Ectodermal cell (in vitro differentiated cells): Measurements from ENCODE around the gene UBE2QL1.

Experiments used
- H3K27ac ChIP-seq: 2 replicates; pipeline ENCODE4 v1.7.0; 2013; ENCODE audit warnings: mild to moderate bottlenecking, low read depth, low read length; ENCODE audit not compliant: insufficient read depth, poor library complexity, severe bottlenecking
- H3K27me3 ChIP-seq: 2 replicates; pipeline ENCODE4 v1.7.0; 2013; ENCODE audit warnings: mild to moderate bottlenecking, low read length; ENCODE audit not compliant: insufficient read depth, control insufficient read depth, poor library complexity, severe bottlenecking
- H3K36me3 ChIP-seq: one replicate; pipeline ENCODE4 v1.7.0; 2013; ENCODE audit warnings: low read length; ENCODE audit not compliant: control insufficient read depth, insufficient read depth
- H3K4me1 ChIP-seq: one replicate; pipeline ENCODE4 v1.7.0; 2013; ENCODE audit warnings: low read length; ENCODE audit not compliant: control insufficient read depth, insufficient read depth
- H3K4me3 ChIP-seq: 2 replicates; pipeline ENCODE4 v1.7.0; 2013; ENCODE audit warnings: low read depth, low read length, control low read depth; ENCODE audit not compliant: insufficient read depth
- H3K9me3 ChIP-seq: 2 replicates; pipeline ENCODE4 v1.7.0; 2013; ENCODE audit warnings: mild to moderate bottlenecking, low read length, moderate library complexity; ENCODE audit not compliant: control insufficient read depth
- WGBS, 2 experiments: methylation state at CpG; one replicate each; pipeline ENCODE4 v1.1.7; 2013; ENCODE audit warnings: missing lambda C conversion rate in 2 of 2; 5-methylcytosine and 5-hydroxymethylcytosine counted together

Gene UBE2QL1

DNA sequence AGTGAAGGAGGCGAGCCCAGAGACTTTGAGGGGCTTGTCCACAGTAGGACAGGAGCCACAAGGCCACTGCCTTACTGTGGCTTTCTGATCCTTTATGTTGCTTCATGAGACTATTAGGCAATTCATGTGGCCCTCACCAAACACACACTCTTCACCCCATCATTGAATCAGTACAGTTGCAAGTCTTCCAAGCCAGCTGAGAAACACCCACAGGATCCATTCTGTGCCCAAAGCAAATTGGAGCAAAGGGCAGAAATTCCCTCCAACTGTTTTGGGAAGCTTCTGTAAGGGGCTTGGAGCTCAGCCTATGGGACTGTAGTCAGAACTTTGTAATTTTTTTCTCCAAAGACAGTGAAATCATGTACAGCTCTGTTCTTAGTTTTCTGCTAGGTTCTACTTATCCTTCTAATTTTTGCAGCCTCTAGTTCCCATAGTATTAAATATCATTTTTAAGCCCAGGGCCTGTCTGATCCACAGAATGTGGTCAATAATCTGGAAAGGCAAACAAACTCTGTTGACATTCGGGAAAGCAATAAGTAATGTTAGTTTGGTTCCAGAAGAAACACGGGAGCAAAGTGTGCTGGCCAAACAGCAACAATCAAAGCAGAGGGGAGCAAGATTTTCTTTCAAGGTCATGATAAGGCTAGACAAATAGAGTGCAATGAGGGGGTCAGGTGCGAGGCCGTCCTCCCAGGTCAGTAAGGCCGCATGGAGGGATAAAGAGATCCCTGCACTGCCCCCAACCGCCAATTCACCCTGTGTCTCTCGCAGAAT, 47.0 kb downstream of the UBE2QL1 start:
- Histone ChIP-seq H3K27me3 (no peaks in the 10 kb centered on the region), H3K9me3 (no peaks in the 10 kb centered on the region), H3K4me1 (peaks cover 6% of the 10 kb centered on the region), H3K36me3 (no peaks in the 10 kb centered on the region), H3K27ac (no peak overlapping the region), H3K4me3 (no peak overlapping the region)
- 92 to 93% methylated on average over 8 of the region's 8 CpGs for WGBS, 2 experiments

DNA sequence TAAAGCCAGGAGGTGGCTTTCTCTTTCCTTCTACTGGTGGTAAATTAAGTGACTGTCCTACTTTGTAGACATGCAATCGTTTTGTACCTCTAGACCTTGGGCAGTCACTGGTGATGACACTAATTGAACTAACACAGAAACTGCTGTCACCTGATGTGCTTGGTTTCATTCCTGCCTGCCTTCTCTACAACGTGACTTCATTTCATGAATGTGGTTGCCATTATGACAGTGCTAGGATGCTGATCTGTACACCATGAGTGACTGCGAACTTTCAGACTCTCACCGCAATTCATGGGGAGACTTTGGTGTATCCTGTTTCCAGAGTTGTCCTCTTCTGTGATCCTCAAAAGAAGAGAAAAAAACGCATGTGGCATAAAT, 47.5 kb downstream of the UBE2QL1 start:
- H3K27me3 ChIP-seq: no peaks in the 10 kb centered on the region
- H3K36me3 ChIP-seq: no peaks in the 10 kb centered on the region
- 90 to 97% methylated on average over 5 of the region's 5 CpGs for WGBS, 2 experiments
- peaks cover 4% of the 10 kb centered on the region for H3K4me1 ChIP-seq
- H3K9me3 ChIP-seq: no peaks in the 10 kb centered on the region
- no peak overlapping the region for H3K4me3 ChIP-seq
- H3K27ac ChIP-seq: no peak overlapping the region

DNA sequence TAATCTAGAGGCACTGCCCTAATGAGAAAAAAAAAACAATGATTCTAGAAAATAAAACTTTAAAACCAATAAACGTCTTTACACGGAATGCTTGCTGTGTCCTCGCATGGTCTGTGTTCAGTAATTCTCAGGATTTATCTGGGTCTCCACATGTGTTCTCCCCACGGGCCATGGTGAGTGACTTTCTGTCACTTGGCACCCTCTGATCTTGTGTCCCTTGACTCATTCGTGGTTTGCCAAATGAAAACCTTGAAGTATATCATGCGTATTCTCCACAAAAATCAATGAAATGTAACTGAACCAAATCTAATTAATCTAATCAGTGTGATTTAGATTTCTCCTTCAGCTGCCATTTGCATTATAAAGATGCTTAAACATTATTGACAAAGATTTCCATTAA, 48.0 kb downstream of the UBE2QL1 start:
- Histone ChIP-seq H3K9me3 (no peaks in the 10 kb centered on the region), H3K4me1 (no peaks in the 10 kb centered on the region), H3K27me3 (no peaks in the 10 kb centered on the region), H3K27ac (no peak overlapping the region), H3K4me3 (no peak overlapping the region), H3K36me3 (no peaks in the 10 kb centered on the region)
- WGBS, 2 experiments: 94 to 96% methylated on average over 5 to 6 of the region's 6 CpGs

DNA sequence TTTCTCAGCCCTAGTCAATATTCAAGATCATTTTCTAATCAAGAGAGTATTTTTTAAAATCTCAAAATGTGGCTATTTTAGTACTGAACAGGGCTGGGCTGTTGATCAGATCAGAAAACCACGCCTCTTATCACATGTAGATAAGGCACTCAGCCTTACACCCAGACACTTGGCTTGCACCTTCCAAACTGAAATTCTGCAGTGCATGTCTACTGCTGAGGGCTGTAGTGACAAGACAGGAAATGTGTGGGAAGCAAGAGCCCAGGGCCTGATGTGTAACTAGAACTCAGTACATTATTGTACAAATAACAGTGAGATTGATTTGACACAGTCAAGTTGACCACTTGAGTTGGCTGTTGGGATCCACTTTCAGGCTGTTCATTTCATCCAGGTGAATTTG, 48.6 kb downstream of the UBE2QL1 start:
- H3K9me3 ChIP-seq: no peaks in the 10 kb centered on the region
- H3K36me3 ChIP-seq: no peaks in the 10 kb centered on the region
- WGBS, 2 experiments: 93 to 100% methylated on average over 1 of the region's 1 CpG
- no peak overlapping the region for H3K27ac ChIP-seq
- H3K4me1 ChIP-seq: no peaks in the 10 kb centered on the region
- no peaks in the 10 kb centered on the region for H3K27me3 ChIP-seq
- H3K4me3 ChIP-seq: no peak overlapping the region

DNA sequence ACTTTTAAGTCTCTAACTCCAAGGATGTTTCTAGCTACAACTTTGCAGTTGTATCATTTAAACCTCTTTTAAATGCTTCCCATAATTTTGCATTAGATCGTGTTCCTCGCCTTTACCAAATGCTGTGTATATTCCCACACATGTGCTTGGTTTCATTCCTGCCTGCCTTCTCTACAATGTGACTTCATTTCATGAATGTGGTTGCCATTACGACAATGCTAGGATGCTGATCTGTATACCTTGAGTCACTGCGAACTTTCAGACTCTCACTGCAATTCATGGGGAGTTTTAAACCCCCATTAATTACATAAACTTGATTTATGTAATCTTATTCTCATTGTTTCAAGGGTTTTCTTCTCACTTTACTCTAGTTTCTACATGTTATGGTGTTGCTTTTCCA, 50.3 kb downstream of the UBE2QL1 start:
- no peaks in the 10 kb centered on the region for H3K36me3 ChIP-seq
- H3K4me3 ChIP-seq: no peak overlapping the region
- no peak overlapping the region for H3K27ac ChIP-seq
- no peaks in the 10 kb centered on the region for H3K27me3 ChIP-seq
- WGBS, 2 experiments: 92 to 93% methylated on average over 3 to 4 of the region's 4 CpGs
- H3K4me1 ChIP-seq: no peaks in the 10 kb centered on the region
- H3K9me3 ChIP-seq: no peaks in the 10 kb centered on the region

DNA sequence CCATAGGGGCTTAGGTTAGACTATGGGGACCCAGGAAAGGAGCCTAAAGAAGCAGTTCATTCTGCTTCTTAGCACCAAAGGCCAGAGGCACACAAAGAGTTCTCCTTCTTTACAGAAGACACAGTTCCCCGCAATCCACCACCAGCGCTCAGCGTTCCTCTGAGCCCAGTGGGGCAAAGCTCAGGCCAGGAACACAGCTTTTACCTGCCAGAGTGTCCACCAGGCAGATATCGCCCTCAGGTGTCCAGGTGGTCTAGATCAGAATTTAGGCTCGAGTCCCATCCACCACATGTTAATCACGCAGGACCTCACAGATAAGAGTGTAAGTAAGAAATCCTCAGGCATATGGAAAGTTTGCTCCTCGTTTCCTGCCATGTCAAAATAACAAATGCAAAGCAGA, 53.0 kb downstream of the UBE2QL1 start:
- H3K4me3 ChIP-seq: no peak overlapping the region
- no peaks in the 10 kb centered on the region for H3K4me1 ChIP-seq
- H3K27me3 ChIP-seq: no peaks in the 10 kb centered on the region
- no peaks in the 10 kb centered on the region for H3K36me3 ChIP-seq
- WGBS, 2 experiments: 91 to 93% methylated on average over 6 to 7 of the region's 7 CpGs
- H3K9me3 ChIP-seq: no peaks in the 10 kb centered on the region
- H3K27ac ChIP-seq: no peak overlapping the region

DNA sequence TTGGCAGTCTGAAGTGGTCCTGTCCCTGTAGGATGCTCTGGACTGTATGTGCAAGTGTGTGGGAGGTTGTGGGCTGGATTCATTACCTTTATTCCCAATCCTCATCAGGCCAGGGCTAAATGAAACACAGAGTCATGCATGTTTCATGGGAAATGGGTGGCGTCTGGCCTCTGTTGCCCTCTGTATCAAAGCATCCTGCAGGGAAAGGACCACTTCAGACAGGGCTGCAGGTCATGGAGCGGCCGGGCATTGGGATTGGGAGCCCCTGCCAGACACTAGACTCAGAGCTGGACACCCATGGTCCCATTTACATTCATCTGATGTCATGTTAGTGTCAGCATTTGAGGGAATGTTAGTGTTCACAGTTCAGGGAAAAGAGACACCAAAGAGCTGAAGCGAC, 53.8 kb downstream of the UBE2QL1 start:
- no peaks in the 10 kb centered on the region for H3K27me3 ChIP-seq
- no peaks in the 10 kb centered on the region for H3K9me3 ChIP-seq
- H3K27ac ChIP-seq: no peak overlapping the region
- no peaks in the 10 kb centered on the region for H3K36me3 ChIP-seq
- H3K4me3 ChIP-seq: no peak overlapping the region
- 93 to 95% methylated on average over 4 of the region's 4 CpGs for WGBS, 2 experiments
- H3K4me1 ChIP-seq: no peaks in the 10 kb centered on the region

DNA sequence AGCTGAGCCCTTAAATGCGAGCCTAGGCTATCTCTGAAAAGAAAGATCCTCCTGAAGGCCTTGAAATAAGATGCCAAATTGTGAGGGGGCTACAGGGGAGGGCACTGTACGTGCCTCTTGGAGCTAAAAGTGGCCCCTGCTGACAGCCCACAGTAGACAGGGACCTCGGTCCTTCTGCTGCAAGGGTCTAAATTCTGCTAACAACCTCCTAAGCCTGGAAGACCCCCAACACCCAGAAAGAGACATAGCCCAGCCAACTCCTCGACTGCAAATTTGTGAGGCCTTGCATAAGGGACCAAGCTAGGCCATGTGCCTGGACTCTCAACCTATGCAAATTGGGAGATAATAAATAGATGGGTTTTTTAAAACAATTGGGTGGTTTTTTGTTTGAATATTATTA, 54.7 kb downstream of the UBE2QL1 start:
- Histone ChIP-seq H3K4me1 (no peaks in the 10 kb centered on the region), H3K27me3 (no peaks in the 10 kb centered on the region), H3K9me3 (no peaks in the 10 kb centered on the region), H3K36me3 (no peaks in the 10 kb centered on the region), H3K4me3 (no peak overlapping the region), H3K27ac (no peak overlapping the region)
- 90% methylated on average over 4 of the region's 4 CpGs for WGBS, 2 experiments

DNA sequence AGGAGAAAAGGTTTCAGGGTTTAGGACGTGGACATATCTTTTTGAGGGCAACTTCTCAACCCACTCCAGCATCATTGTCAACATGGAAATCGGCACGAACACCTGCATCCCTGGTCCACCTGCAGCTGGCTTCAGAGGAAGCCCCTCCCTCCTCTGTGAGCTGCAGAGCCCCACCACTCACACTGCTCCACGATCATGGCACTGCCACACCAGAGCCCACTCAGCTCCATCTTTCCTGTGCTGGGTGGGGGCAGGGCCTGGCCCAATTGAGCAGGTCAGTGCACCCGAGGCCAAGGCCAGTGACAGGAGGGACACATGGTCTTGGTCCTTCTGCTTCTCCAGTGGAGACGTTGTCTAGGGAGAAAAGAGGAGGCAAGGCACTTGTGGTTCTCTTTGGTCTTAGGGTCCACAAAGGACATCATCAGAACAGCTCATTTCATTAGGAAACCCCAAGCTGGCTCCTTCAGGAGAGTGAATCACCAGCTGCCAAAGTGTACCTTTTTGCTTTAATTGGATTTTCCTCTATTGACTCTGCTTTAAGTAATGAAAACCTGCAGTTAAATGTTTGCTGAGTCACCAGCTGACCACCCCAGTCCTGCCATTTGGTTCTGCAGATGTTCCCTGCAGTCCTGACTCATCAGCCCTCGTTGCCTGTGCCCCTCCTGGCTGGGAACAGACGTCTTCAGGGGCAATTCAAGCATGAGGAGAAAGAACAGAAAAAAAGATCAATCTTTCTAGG, 56.2 kb downstream of the UBE2QL1 start:
- no peaks in the 10 kb centered on the region for H3K9me3 ChIP-seq
- WGBS, 2 experiments: 82 to 85% methylated on average over 8 of the region's 8 CpGs
- H3K27ac ChIP-seq: no peak overlapping the region
- H3K4me1 ChIP-seq: no peaks in the 10 kb centered on the region
- no peaks in the 10 kb centered on the region for H3K27me3 ChIP-seq
- H3K4me3 ChIP-seq: no peak overlapping the region
- H3K36me3 ChIP-seq: no peaks in the 10 kb centered on the region

DNA sequence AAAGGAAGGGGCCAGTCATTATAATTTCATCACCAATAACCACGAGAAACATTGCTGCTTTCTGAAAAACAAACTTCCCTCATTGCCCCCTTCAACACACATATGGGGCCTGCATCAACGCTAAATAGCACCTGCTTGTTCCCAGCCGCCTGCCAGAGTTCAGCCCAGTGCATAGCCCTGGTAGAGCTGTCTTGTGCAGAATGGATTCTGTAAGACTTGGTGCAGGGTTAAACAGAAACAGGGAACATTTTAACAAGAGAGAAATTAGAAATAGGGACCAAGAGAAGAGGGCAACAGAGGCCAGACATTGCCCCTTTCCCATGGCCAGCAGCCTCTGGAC, 56.7 kb downstream of the UBE2QL1 start:
- Histone ChIP-seq H3K4me1 (no peaks in the 10 kb centered on the region), H3K36me3 (no peaks in the 10 kb centered on the region), H3K27ac (no peak overlapping the region), H3K4me3 (no peak overlapping the region), H3K27me3 (no peaks in the 10 kb centered on the region), H3K9me3 (no peaks in the 10 kb centered on the region)
- WGBS, 2 experiments: 70 to 73% methylated on average over 3 of the region's 3 CpGs
